Measurements from ENCODE around the gene VGLL3.
"Not testable (repeated sequence)": the region's sequence is repeated elsewhere in the genome, so short reads cannot be mapped to it uniquely, and the experiment has no call there.

VGLL3 gene

GRCh38 chr3:86989611-86990010 lies 1.3 kb downstream of the VGLL3 start:
- no peak for DNase-seq (ENCODE audit: low read depth)

GRCh38 chr3:86989006-86989405 lies 1.9 kb downstream of the VGLL3 start:
- no peak for DNase-seq (ENCODE audit: low read depth)

- no peak for DNase-seq (ENCODE audit: low read depth)
Observed at GRCh38 chr3:86988235-86988634, 2.7 kb downstream of the VGLL3 start.

- DNase-seq (ENCODE audit: low read depth) = no peak
Observed at GRCh38 chr3:86987421-86987715, 3.6 kb downstream of the VGLL3 start.

GRCh38 chr3:86986671-86987420 lies 4.1 kb downstream of the VGLL3 start:
- DNase-seq (ENCODE audit: low read depth) = no peak

GRCh38 chr3:86985181-86985826 lies 5.6 kb downstream of the VGLL3 start:
- DNase-seq (ENCODE audit: low read depth) = no peak

- no peak for DNase-seq (ENCODE audit: low read depth)
Observed at GRCh38 chr3:86984271-86984670, 6.7 kb downstream of the VGLL3 start.

- DNase-seq (ENCODE audit: low read depth) = no peak
Observed at GRCh38 chr3:86982883-86983282, 8.1 kb downstream of the VGLL3 start.

- no peak for DNase-seq (ENCODE audit: low read depth)
Observed at GRCh38 chr3:86978111-86978551, 12.8 kb downstream of the VGLL3 start.

- no peak for DNase-seq (ENCODE audit: low read depth)
Observed at GRCh38 chr3:86976219-86976618, 14.7 kb downstream of the VGLL3 start.

- not testable (repeated sequence) for DNase-seq (ENCODE audit: low read depth)
Observed at GRCh38 chr3:86974177-86974576, 16.8 kb downstream of the VGLL3 start.

- DNase-seq (ENCODE audit: low read depth) = no peak
Observed at GRCh38 chr3:86973440-86973839, 17.5 kb downstream of the VGLL3 start.

GRCh38 chr3:86969500-86970189 lies 21.3 kb downstream of the VGLL3 start:
- no peak for DNase-seq (ENCODE audit: low read depth)

GRCh38 chr3:86968244-86968932 lies 22.6 kb downstream of the VGLL3 start:
- no peak for DNase-seq (ENCODE audit: low read depth)

- no peak for DNase-seq (ENCODE audit: low read depth)
Observed at GRCh38 chr3:86967062-86967461, 23.9 kb downstream of the VGLL3 start.

GRCh38 chr3:86965166-86965565 lies 25.8 kb downstream of the VGLL3 start:
- no peak for DNase-seq (ENCODE audit: low read depth)

GRCh38 chr3:86963611-86964010 lies 27.3 kb downstream of the VGLL3 start:
- no peak for DNase-seq (ENCODE audit: low read depth)

GRCh38 chr3:86961297-86961696 lies 29.7 kb downstream of the VGLL3 start:
- no peak for DNase-seq (ENCODE audit: low read depth)

- DNase-seq (ENCODE audit: low read depth) = no peak
Observed at GRCh38 chr3:86960550-86960949, 30.4 kb downstream of the VGLL3 start.

- DNase-seq (ENCODE audit: low read depth) = no peak
Observed at GRCh38 chr3:86958534-86958933, 32.4 kb downstream of the VGLL3 start.

- no peak for DNase-seq (ENCODE audit: low read depth)
Observed at GRCh38 chr3:86954747-86955146, 36.2 kb downstream of the VGLL3 start.

- DNase-seq (ENCODE audit: low read depth) = no peak
Observed at GRCh38 chr3:86954226-86954625, 36.7 kb downstream of the VGLL3 start.

- no peak for DNase-seq (ENCODE audit: low read depth)
Observed at GRCh38 chr3:86951322-86951721, 39.6 kb downstream of the VGLL3 start.

All from activated T-cell treated with anti-CD3 and anti-CD28 coated beads for 24 hours (primary cell).